CD4-positive, alpha-beta T cell treated with Interleukin-15 for 4 hours (primary cell): ENCODE measurements around the gene KNL1.
"Not testable (repeated sequence)": the region's sequence is repeated elsewhere in the genome, so short reads cannot be mapped to it uniquely, and the experiment has no call there.

ENCODE experiments used
- DNase-seq: peaks from one replicate; pipeline ENCODE4 v3.0.0-alpha.2; 2020; ENCODE audit warnings: low spot score

KNL1 gene

DNA sequence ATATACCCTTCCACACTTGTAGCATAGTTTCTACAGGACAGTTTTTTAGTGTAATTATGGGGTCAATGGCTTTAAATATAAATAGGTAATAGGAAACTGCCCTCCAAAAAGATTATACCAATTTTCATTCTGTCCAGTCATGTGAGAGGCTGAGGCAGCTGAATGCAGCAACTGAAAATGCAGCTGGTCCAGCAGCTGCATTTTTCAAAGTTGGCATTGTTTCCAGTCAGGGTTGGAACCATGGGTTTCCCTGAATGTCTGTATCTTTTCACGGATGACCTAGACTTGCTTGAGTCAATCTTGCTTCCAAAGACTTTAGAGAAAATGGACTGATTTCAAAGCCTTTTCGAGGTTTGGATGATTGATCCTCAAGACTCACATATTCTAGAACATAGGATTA is 9.9 kb upstream of the KNL1 start:
- DNase-seq: no peak

DNA sequence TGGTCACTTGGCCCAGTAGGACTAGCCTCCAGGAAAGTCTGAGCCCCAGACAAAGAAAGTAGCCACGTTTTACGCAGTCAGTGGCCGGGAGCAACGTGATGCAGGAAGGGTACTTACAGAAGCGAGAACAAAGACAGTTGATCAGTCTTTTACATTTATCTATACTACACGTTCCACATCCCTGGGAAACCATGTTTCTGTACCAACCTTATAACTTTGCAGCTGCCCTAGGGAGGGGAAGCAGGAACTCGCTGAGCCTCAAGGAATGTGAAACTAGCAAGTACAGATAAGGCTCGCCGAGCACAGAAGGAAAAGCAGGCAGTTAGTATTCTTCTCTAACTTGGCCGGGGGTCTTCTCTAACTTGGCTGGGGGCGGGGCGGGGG is 3.4 kb upstream of the KNL1 start:
- no peak for DNase-seq

DNA sequence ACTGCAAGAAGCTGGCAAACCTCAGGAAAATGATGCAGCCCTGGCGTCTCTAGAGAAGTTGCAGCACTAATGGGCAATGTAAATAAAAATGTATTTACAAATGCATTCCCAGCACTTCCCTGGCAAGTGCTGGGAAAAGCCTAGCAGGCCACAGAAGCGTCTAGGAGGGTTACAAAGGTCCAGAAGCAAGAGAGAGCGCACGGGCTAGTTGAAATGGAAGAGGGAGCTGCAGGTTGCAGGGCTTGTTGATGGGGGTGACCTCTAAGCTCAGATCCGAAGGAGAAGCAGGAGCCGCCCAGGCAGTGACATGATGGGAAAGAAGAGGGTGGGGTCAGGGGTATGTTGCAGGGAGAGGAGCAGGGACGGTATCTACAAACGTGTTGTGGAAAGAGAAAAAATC is 2.7 kb upstream of the KNL1 start:
- no peak for DNase-seq

DNA sequence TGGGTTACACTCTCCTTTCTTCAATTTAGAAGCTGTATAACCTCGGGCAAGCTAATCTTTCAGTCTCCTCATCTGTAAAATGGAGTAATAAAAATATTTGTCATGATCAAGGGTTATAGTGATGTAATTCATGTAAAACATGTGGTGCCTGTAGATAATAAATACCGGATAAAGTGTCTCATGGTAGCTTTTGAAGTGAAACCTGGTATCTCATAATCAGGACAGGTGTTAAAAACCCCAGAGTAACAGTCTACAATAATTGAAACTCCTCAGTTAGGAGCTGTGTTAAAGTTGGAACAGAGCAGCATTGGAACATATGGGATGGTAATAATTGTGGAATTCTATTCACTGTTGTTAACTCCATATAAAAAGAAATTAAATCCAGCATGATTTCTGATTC is 884 bp upstream of the KNL1 start:
- DNase-seq: peak; percentile 33

DNA sequence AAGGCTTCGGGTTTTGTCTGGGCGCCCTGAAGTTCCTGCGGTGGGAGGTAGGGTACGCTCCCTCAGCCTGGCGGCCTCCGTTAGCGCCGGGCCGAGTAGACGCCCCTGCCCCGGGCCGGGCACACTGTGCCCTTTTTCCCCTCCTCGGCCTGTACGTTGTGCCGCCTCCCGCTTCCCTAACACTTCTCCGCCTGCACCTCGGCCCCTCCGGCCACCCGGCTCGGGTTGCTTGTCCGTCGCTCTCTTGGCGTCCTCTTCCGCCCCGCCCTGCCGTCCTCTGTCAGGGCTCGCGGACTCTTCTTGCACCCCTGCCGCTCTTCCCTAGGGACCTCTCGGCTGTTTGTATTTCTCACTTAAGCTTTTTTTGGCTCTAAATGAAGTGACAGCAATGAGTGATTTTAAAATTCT is 384 bp downstream of the KNL1 start:
- no peak for DNase-seq

DNA sequence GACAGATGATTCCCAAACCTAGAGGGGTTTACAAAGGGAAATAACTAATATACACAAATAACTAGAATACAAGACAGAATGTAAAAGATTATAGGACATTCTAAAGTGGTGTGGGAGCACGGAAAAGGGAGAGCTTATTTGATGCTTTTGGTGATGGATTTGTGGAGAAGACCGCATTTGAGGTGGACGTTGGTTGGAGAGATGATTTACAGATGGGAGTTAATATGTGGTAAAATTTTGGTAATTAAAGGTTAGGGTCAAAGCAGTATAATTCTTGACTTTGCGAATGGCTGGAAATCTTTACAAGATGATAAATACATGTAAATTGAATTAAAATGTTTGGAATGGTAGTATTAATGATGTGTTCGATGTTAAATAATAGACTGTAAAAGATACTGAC is 1.2 kb downstream of the KNL1 start:
- DNase-seq: no peak

DNA sequence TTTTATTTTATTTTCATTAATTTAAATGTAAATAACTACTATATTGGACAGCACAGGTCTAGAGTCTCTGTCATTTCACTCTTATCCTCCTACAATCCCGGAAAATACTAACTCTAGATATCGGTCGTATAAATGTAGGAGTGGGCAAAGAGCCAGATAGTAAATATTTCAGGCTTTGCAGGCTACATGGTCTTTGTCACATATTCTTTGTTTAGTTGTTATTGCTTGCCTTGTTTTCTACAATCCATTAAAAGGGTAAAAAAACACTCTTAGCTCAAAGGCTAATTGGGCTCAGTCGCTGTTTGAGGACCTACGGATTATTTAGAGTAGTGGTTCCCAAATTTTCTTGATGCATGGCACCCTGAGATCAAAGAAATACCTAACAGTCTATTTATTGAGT is 1.7 kb downstream of the KNL1 start:
- DNase-seq: no peak

DNA sequence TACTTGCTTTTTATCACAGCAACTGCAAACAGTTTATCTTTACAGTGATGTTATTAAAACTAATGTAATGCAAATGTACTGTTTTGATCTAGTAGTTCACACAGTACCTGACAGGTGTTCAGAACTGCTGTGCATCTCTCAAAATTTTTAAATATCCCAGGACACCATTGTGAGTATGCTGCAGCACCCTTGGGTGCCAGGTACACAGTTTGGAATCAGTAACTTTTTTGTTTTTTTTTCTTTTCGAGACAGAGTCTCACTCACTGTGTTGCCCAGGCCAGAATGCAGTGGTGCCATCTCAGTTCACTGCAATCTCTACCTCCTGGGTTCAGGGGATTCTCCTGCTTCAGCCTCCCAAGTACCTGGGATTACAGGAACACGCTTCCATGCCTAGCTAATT is 3.0 kb downstream of the KNL1 start:
- DNase-seq: no peak

DNA sequence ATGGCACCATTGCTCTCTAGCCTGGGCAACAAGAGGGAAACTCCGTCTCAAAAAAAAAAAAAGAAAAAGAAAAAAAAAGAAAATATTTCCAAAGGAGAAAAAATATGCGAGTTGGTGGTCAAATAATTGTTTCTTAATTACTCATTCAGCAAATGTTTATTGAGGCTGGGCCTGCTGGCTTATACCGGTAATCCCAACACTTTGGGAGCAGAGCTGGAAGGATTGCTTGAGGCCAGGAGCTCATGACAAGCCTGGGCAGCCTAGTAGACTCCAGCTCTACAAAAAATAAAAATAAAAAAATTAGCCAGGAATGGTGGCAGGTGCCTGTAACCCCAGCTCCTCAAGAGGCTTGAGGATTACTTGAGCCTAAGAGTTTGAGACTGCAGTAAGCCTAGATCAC is 4.1 kb downstream of the KNL1 start:
- DNase-seq: no peak

DNA sequence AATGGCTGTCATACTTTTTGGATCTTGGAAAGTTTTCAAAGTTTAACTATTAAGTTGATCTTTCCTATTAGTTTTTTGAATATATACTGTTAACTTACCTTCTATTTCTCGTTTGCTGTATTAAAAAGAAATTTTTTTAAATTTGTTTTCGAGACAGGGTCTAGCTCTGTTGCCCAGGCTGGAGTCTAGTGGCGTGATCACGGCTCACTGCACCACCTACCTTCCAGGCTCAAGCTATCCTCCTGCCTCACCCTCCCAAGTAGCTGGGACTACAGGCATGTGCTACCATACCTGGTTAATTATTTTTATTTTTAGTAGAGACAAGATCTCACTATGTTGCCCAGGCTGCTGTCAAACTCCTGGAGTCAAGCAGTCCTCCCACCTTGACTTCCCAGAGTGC is 4.6 kb downstream of the KNL1 start:
- no peak for DNase-seq

DNA sequence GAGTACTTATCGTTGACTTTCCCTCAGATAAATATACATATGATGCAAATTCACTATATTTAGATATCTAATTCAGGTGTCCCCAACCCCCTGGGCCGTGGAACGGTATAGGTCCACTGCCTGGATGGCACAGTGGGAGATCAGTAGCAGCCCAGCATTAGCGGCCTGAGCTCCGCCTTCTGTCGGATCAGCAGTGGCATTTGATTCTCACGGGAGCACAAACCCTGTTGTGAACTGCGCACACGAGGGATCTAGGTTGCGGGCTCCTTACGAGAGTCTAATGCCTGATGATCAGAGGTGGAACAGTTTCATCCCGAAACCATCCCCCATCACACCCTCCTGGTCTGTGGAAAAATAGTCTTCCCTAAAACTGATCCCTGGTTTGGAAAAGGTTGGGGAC is 6.9 kb downstream of the KNL1 start:
- no peak for DNase-seq

DNA sequence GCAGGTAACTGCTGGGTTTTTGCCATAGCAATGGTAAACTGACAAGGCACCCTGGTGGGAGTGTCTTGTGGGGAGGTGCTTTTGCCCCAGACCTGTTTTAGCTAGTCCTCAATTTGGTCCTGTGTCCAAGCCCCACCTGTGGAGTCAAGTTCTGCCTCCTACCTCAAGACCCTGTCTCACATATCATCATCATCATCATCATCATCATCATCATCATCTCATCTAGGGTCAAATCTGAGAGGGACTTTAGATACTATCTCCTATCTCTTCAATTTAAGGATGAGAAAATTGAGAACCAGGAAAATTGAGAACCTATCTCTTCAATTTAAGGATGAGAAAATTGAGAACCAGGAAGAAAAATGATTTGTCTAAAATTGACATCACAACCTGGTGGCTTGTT is 9.9 kb downstream of the KNL1 start:
- DNase-seq: no peak

DNA sequence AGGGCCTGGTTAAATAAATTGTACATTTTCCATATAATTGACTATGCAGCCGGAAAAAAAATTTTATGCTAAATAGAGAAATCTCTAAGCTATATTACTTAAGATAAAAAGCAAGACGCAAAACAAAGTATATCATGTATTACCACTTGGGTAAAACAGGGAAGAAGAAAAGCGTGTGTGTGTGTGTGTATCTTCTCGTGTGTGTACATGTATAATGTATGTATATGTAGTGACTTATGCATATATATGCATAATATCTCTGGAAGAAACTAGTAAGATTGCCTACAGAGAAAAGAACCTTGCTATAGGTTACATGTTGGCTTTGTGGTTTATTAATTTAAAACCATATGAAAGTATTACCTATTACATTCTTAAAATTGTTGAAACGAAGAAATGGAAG is 19.0 kb downstream of the KNL1 start:
- DNase-seq: no peak

DNA sequence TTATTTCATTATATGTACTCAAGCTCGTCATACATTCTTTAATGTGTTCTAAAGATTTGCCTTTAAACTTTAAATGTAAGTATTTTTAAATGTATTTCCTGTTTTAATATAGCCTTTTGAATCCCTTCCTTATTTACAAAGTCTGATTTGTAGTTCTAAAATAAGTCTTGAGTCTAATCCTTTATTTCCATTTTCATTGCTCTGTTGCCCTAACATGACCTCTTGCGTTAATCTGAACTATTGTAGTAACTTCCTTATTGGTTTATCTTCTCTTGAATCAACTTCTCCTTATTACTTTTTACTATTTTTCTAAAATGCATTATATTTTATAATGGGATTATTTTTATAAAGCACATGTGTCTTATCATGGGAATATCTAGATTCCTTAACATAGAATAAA is 24.0 kb downstream of the KNL1 start:
- DNase-seq: no peak

DNA sequence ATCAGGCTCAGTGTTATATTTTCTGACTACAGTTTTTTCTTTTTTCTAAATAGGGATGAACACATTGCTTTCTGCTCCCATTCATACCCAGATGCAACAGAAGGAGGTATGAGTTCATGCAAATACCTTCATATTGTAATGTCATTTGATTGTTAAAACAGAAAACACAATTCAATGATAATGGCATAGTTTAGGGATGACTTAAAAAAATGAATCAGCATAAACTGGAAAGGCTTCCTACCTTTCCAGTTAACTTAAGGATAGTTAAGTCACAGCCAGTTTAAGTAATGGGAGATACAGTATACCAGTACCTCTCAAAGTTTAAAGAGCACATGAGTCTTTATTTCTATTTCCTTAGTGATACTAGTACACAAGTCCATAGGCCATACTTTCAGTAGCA is 24.9 kb downstream of the KNL1 start:
- no peak for DNase-seq

DNA sequence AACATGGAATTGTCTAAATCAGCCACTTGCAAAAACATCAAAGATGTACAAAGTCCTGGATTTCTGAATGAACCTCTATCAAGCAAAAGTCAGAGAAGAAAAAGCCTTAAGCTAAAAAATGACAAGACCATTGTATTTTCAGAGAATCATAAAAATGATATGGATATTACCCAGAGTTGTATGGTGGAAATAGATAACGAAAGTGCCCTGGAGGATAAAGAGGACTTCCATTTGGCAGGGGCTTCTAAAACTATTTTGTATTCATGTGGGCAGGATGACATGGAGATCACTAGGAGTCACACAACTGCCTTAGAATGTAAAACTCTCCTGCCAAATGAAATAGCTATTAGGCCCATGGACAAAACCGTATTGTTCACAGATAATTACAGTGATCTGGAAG is 29.3 kb downstream of the KNL1 start:
- DNase-seq: no peak

DNA sequence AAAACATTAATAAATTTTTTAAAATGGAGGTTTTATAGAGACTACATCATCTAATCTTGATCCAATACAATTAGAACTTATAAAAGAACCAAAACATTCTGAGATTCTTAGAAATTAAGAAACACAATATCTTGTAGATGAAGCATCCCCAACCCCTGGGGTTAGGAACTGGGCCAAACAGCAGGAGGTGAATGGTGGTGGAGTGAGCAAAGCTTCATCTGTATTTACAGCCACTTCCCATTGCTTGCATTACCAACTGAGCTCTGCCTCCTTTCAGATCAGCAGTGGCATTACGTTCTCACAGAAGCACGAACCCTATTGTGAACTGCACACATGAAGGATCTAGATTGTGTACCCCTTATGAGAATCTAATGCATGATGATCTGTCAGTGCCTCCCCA is 36.3 kb downstream of the KNL1 start:
- DNase-seq: no peak

DNA sequence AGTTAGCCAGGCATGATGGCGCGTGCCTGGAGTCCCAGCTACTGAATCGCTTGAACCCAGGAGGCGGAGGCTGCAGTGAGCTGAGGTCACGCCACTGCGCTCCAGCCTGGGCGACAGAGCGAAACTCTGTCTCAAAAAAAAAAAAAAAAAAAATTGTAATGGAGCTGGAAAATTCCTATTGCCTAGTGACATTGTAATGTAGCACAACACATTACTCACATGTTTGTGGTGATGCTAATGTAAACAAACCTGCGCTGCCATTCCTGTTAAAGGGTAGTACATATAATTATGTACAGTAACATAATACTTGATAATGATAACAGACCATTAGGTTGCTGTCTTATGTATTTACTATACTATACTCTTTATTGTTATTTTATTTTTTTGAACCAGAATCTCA is 39.1 kb downstream of the KNL1 start:
- DNase-seq: no peak

DNA sequence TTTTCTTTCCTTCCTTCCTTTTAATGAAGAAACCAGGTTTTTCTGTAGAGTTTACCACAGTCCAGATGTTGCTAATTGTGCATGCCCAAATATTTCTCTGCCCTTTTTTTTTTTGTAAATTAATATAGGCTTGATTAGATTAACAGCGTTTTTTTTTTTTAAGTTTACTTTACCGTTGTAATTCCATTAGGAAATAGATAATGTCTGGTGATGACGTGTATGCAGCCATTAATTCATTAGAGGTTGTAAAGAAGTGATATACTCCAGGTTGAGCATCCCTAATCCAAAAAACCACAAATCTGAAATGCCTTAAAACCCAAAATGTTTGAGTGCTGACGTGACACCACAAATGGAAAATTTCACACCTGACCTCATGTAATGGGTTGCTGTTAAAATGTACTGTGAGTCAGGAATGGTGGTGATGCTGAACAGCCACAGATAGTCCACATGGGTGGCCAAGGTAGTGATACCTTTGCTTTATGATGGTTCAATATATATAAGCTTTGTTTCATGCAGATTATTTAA is 43.2 kb downstream of the KNL1 start:
- no peak for DNase-seq

DNA sequence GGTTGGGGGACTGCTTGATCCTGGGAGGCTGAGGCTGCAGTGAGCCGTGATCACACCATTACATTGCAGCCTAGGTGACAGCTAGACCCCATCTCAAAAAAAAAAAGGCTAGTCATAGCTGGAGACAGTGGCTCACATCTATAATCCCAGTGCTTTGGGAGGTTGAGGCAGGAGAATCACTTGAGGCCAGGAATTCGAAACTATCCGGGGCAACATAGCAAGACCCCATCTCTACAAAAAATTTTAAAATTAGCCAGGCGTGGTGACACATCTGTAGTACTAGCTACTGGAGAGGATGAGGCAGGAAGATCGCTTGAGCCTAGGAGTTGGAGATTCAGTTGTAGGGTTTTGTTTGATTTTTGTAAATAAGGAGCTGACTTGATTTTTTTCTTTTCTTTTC is 45.6 kb downstream of the KNL1 start:
- no peak for DNase-seq

DNA sequence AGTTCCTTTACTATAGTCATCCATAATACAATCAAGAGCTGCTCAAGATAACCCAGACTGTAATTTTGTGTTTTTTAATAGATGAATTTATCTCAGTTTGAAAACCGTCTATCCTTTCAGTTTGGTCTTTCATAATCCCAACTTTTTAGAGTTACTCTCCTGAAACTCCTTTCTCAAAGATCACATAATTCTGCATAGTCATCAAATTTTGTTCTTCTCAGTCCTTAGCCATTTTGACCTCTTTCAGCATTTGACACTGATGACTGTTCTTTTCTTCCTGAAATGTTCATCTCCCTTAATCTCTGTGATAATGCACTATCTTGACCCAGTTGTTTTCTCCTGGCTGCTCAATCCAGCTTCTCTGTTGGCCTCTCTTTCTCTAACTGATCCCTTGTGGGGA is 53.5 kb downstream of the KNL1 start:
- DNase-seq: no peak

DNA sequence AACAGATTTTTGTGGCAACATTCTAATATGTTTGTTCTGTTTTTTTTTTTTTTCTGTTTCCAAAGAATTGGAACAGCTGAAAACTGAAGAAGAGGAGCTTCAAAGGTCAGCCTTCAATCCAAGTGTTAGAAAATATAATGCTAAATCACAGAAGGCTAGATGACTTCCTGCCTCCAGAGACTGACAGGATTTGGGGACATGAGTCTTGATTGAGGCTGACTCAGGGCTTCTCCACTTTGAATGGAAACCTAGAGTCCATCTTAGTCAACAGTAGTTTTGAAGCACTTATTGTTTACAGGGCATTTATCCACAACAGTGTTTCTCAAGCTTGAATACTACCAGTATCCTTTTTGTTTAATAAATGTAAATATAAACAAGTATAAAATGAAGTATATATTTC is 56.4 kb downstream of the KNL1 start:
- no peak for DNase-seq

DNA sequence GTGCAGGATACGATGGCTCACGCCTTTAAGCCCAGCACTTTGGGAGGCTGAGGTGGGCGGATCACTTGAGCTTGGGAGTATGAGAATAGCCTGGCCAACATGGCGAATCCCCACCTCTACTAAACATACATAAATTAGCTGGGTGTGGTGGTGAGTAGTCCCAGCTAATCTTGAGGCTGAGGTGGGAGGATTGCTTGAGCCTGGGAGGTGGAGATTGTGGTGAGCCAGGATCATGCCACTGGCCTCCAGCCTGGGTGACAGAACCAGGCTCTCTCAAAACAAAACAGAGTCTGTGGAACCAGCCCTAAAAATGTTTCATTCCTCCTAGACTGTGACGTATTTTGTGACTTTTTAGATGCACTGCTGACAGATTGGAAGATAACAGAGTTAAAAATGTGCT is 66.6 kb downstream of the KNL1 start:
- DNase-seq: no peak

DNA sequence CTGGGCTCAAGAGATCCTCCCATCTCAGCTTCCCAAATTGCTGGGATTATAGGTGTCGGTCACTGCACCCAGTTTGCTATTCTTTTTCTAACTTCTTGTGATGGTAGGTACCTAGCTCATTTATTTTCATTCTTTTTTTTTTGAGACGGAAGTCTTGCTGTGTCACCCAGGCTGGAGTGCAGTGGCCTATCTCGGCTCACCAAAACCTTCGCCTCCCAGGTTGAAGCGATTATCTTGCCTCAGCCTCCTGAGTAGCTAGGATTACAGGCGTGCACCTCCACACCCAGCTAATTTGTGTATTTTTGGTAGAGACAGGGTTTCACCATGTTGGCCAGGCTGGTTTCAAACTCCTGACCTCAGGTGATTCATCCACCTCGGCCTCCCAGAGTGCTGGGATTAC is 70.9 kb downstream of the KNL1 start:
- DNase-seq: no peak

DNA sequence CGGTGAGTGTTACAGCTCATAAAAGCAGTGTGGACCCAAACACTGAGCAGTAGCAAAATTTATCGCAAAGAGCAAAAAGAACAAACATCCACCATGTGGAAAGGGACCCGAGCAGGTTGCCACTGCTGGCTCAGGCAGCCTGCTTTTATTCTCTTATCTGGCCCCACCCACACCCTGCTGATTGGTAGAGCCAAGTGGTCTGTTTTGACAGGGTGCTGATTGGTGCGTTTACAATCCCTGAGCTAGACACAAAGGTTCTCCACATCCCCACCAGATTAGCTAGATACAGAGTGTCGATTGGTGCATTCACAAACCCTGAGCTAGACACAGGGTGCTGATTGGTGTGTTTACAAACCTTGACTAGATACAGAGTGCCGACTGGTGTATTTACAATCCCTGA is 82.2 kb downstream of the KNL1 start:
- DNase-seq: not testable (repeated sequence)
